PFSK-1 (cell line): ENCODE measurements around the gene TECTA.

Experiments
- FOXP2 ChIP-seq: optimal IDR thresholded peaks from 2 replicates; pipeline ENCODE3; 2011; ENCODE audit warnings: borderline replicate concordance, control low read depth, inconsistent platforms; ENCODE audit not compliant: insufficient read depth; ENCODE audit errors: extremely low read length, extremely low read depth
- POLR2AphosphoS5 ChIP-seq: IDR thresholded peaks from 2 replicates; pipeline ENCODE4 v1.6.1; 2012; ENCODE audit warnings: low read depth, mild to moderate bottlenecking, control low read depth, low read length, moderate library complexity
- REST ChIP-seq, 2 experiments: IDR thresholded peaks; 2 replicates each; pipeline versions ENCODE4 v1.6.1 to v1.8.0; 2011 to 2012; ENCODE audit warnings: low read depth in 2 of 2, low read length in 2 of 2, control low read depth in 1 of 2, inconsistent platforms in 1 of 2, mild to moderate bottlenecking in 1 of 2, moderate library complexity in 1 of 2; ENCODE audit not compliant: insufficient read depth in 1 of 2
- SIN3A ChIP-seq: IDR thresholded peaks from 2 replicates; pipeline ENCODE4 v1.6.1; 2012; ENCODE audit warnings: mild to moderate bottlenecking, low read length, moderate library complexity, borderline replicate concordance; ENCODE audit not compliant: insufficient read depth
- TAF1 ChIP-seq: IDR thresholded peaks from 2 replicates; pipeline ENCODE4 v1.6.1; 2012; ENCODE audit warnings: low read length, control low read depth, borderline replicate concordance; ENCODE audit not compliant: insufficient read depth

TECTA gene

GRCh38 chr11:121161349-121161917 lies 60.4 kb downstream of the TECTA start:
- TF ChIP-seq SIN3A (no peak), FOXP2 (no peak), POLR2AphosphoS5 (no peak), TAF1 (no peak), REST (IDR thresholded peaks at IDR 0.05; ENCODE audit: insufficient read depth in 1 of 2, low read depth in 2 of 2, low read length in 2 of 2) (no peak)

GRCh38 chr11:121163658-121164308 lies 62.7 kb downstream of the TECTA start:
- TF ChIP-seq POLR2AphosphoS5 (no peak), SIN3A (no peak), REST (IDR thresholded peaks at IDR 0.05; ENCODE audit: insufficient read depth in 1 of 2, low read depth in 2 of 2, low read length in 2 of 2) (no peak), TAF1 (no peak), FOXP2 (no peak)

- no peak for TF ChIP-seq POLR2AphosphoS5
- no peak for TF ChIP-seq SIN3A
- no peak for TF ChIP-seq REST (IDR thresholded peaks at IDR 0.05; ENCODE audit: insufficient read depth in 1 of 2, low read depth in 2 of 2, low read length in 2 of 2)
- no peak for TF ChIP-seq FOXP2
- TF ChIP-seq TAF1 = no peak
These were observed 78.3 kb downstream of the TECTA start for GRCh38 chr11:121179306-121179705.

GRCh38 chr11:121180183-121180582 lies 79.1 kb downstream of the TECTA start:
- TF ChIP-seq FOXP2 = no peak
- no peak for TF ChIP-seq SIN3A
- TF ChIP-seq REST (IDR thresholded peaks at IDR 0.05; ENCODE audit: insufficient read depth in 1 of 2, low read depth in 2 of 2, low read length in 2 of 2) = no peak
- no peak for TF ChIP-seq POLR2AphosphoS5
- no peak for TF ChIP-seq TAF1
